DOHH2 (cell line): ENCODE results near the gene MAML2.

Experiments
- H3F3A ChIP-seq: fragments of 200-600 bp; sonication (generic), shearing (Covaris generic); 2 replicates; pipeline ENCODE4 v1.6.0; 2016; ENCODE audit warnings: antibody characterized with exemption, mild to moderate bottlenecking; ENCODE audit not compliant: control insufficient read depth, insufficient read depth
- H3K27ac ChIP-seq: fragments of 200-600 bp; sonication (generic); 2 replicates; pipeline ENCODE4 v1.5.1; 2014; ENCODE audit warnings: low read depth, mild to moderate bottlenecking, low read length, moderate library complexity
- H3K27me3 ChIP-seq: fragments of 200-600 bp; sonication (generic); 2 replicates; pipeline ENCODE4 v1.6.1; 2014; ENCODE audit warnings: mild to moderate bottlenecking, low read length, mixed read lengths; ENCODE audit not compliant: control insufficient read depth
- H3K36me3 ChIP-seq: fragments of 200-600 bp; sonication (generic); 2 replicates; pipeline ENCODE4 v1.6.1; 2014; ENCODE audit warnings: mild to moderate bottlenecking, low read length, moderate library complexity, mixed read lengths; ENCODE audit not compliant: control insufficient read depth
- H3K4me1 ChIP-seq: fragments of 200-600 bp; sonication (generic); 2 replicates; pipeline ENCODE4 v1.6.1; 2014; ENCODE audit warnings: mild to moderate bottlenecking, low read length, mixed read lengths; ENCODE audit not compliant: control insufficient read depth
- H3K4me2 ChIP-seq: fragments of 200-600 bp; sonication (generic); 2 replicates; pipeline ENCODE4 v1.6.0; 2014; ENCODE audit warnings: mild to moderate bottlenecking, low read length, moderate library complexity
- H3K4me3 ChIP-seq: fragments of 200-600 bp; sonication (generic); 2 replicates; pipeline ENCODE4 v1.5.1; 2014; ENCODE audit warnings: mild to moderate bottlenecking, low read length, mixed read lengths
- H3K79me2 ChIP-seq: fragments of 200-600 bp; sonication (generic); 2 replicates; pipeline ENCODE4 v1.6.1; 2014; ENCODE audit warnings: mild to moderate bottlenecking, low read length, mixed read lengths; ENCODE audit not compliant: control insufficient read depth
- H3K9me2 ChIP-seq: fragments of 200-600 bp; sonication (generic); replicated peaks from 2 replicates; pipeline ENCODE4 v1.6.1; 2014; ENCODE audit warnings: mild to moderate bottlenecking, low read length, mixed read lengths; ENCODE audit not compliant: control insufficient read depth
- H3K9me3 ChIP-seq: fragments of 200-600 bp; sonication (generic); 2 replicates; pipeline ENCODE4 v1.6.1; 2014; ENCODE audit warnings: antibody characterized with exemption, low read length, mixed read lengths; ENCODE audit not compliant: control insufficient read depth, insufficient read depth
- H4K20me1 ChIP-seq: fragments of 200-600 bp; sonication (generic); 2 replicates; pipeline ENCODE4 v1.6.0; 2014; ENCODE audit warnings: low read depth, mild to moderate bottlenecking, antibody characterized with exemption, low read length, moderate library complexity; ENCODE audit not compliant: control insufficient read depth, insufficient read depth
- EZH2phosphoT487 ChIP-seq: fragments of 200-600 bp; sonication (generic); IDR thresholded peaks from 2 replicates; pipeline ENCODE4 v1.6.1; 2017; ENCODE audit warnings: borderline replicate concordance, mild to moderate bottlenecking, antibody characterized with exemption, low read length, moderate library complexity, mixed read lengths
- TF ChIP-seq, protein P1 (sequence below): fragments of 200-600 bp; sonication (generic); IDR thresholded peaks from one replicate; pipeline ENCODE4 v1.5.1; 2014; ENCODE audit warnings: antibody characterized with exemption, mild to moderate bottlenecking, low read depth, low read length; ENCODE audit not compliant: poor library complexity, severe bottlenecking

Gene MAML2

DNA sequence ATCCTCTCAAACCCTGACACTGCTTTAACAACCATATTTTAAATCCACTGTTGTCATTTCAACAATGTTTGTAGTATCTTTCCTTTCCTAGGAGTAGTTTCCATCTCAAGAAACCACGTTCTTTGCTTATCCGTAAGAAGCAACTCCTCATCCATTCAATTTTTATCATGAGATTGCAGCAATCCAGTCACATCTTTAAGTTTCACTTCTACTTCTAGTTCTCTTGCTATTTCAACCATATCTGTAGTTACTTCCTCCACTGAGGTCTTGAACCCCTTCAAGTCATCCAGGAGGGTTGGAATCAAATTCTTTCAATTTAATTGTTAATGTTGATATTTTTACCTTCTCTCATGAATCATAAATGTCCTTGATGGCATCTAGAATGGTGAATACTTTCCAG lies 24.3 kb upstream of the MAML2 start:
- Histone ChIP-seq H3K4me2 (no peak overlapping the region), H3K79me2 (no peaks in the 10 kb centered on the region), H3K9me2 (no peaks in the 10 kb centered on the region), H3K4me1 (peaks cover 13% of the 10 kb centered on the region), H4K20me1 (no peaks in the 10 kb centered on the region), H3K4me3 (no peak overlapping the region), H3F3A (no peaks in the 10 kb centered on the region), H3K27ac (no peak overlapping the region), H3K27me3 (no peaks in the 10 kb centered on the region), H3K9me3 (0 out of 2 replicates have a peak, but pooled peaks cover 3% of the 10 kb centered on the region), H3K36me3 (peaks cover 28% of the 10 kb centered on the region)
- TF ChIP-seq EZH2phosphoT487 = no peak
- TF ChIP-seq, protein P1, sequence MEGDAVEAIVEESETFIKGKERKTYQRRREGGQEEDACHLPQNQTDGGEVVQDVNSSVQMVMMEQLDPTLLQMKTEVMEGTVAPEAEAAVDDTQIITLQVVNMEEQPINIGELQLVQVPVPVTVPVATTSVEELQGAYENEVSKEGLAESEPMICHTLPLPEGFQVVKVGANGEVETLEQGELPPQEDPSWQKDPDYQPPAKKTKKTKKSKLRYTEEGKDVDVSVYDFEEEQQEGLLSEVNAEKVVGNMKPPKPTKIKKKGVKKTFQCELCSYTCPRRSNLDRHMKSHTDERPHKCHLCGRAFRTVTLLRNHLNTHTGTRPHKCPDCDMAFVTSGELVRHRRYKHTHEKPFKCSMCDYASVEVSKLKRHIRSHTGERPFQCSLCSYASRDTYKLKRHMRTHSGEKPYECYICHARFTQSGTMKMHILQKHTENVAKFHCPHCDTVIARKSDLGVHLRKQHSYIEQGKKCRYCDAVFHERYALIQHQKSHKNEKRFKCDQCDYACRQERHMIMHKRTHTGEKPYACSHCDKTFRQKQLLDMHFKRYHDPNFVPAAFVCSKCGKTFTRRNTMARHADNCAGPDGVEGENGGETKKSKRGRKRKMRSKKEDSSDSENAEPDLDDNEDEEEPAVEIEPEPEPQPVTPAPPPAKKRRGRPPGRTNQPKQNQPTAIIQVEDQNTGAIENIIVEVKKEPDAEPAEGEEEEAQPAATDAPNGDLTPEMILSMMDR = no peak

DNA sequence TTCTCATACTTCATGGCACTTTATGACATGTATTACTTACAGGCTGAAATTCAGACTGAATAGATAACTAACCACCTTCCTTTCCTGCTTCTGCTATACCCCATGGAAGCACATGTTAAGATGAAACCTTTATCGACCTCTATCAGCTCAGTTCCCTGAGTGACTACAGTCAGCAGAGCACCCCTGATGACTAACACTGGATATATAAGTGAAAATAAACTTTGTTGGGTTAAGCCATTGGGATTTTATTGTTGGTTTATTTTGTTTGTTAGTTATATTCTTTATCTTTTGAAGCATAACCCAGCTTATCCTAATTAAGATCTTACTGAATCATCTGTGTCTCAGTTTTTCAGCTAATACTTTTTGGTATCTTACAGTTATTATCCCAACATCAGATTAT lies 23.0 kb upstream of the MAML2 start:
- no peak overlapping the region for H3K4me3 ChIP-seq
- peaks cover 13% of the 10 kb centered on the region for H3K4me1 ChIP-seq
- H3K36me3 ChIP-seq = peaks cover 32% of the 10 kb centered on the region
- H3F3A ChIP-seq = no peaks in the 10 kb centered on the region
- H3K27me3 ChIP-seq = no peaks in the 10 kb centered on the region
- H3K27ac ChIP-seq = no peak overlapping the region
- no peak overlapping the region for H3K4me2 ChIP-seq
- H3K79me2 ChIP-seq = no peaks in the 10 kb centered on the region
- H3K9me3 ChIP-seq = 0 out of 2 replicates have a peak, but pooled peaks cover 3% of the 10 kb centered on the region
- H4K20me1 ChIP-seq = no peaks in the 10 kb centered on the region
- TF ChIP-seq, protein P1 = no peak
- no peak for TF ChIP-seq EZH2phosphoT487
- no peaks in the 10 kb centered on the region for H3K9me2 ChIP-seq

DNA sequence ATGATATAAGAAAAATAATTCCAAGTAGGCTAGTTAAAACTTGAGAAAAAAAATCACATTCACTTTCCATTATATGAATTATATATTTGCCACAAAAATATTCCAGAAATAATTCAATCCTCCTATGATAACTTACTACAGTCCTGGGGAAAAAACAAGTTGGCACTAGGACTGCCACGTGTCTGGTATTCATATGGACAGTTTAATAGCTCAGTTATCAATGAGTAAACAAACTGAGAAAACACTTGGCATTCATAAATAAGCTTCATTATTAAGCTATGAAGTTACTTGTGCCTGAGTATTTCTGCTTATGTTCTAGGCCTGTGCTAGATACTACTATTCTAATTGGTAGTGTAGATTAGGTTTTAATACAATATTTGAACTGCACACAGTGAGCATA lies 22.5 kb upstream of the MAML2 start:
- H3K27me3 ChIP-seq = no peaks in the 10 kb centered on the region

More for the DNA sequence above, 22.5 kb upstream of the MAML2 start:
- Histone ChIP-seq H3K4me2 (no peak overlapping the region), H3K79me2 (no peaks in the 10 kb centered on the region), H3K4me1 (peaks cover 13% of the 10 kb centered on the region), H3K27ac (no peak overlapping the region), H3F3A (no peaks in the 10 kb centered on the region), H3K4me3 (no peak overlapping the region), H3K9me2 (no peaks in the 10 kb centered on the region), H4K20me1 (no peaks in the 10 kb centered on the region), H3K36me3 (peaks cover 31% of the 10 kb centered on the region), H3K9me3 (0 out of 2 replicates have a peak, but pooled peaks cover 3% of the 10 kb centered on the region)
- TF ChIP-seq EZH2phosphoT487 = no peak
- TF ChIP-seq, protein P1 = no peak
